ENCODE results near the gene GMDS. TPM values are rescaled to one million over a fixed set of nuclear protein-coding genes. Genes with fewer than 3 reads are reported as not detected.

GMDS gene
- total and polyA plus RNA-seq, 11 donors = 4.5 to 10.7 (median 7.0) TPM

GRCh38 chr6:2235777-2236495 lies 9.5 kb downstream of the GMDS start:
- 80 to 94% (median 84%) methylated on average over 2 of the region's 2 CpGs for WGBS, 4 donors
- no peak for DNase-seq
- no peak overlapping the region for H3K4me3 ChIP-seq
- no peak for ATAC-seq
- intact Hi-C loops (cut with DNase I) = no loop called here
- no peaks in the 10 kb centered on the region for H3K27me3 ChIP-seq
- no peaks in the 10 kb centered on the region for H3K36me3 ChIP-seq
- no peaks in the 10 kb centered on the region for H3K9me3 ChIP-seq
- TF ChIP-seq CTCF (IDR thresholded peaks at IDR 0.05) (no peak), POLR2A (IDR thresholded peaks at IDR 0.05) (no peak)
- H3K4me1 ChIP-seq = peaks cover 0 to 17% (median 2%) of the 10 kb centered on the region in 12 donors
- H3K27ac ChIP-seq = no peak overlapping the region

- WGBS, 4 donors = 95 to 97% (median 96%) methylated on average over 9 of the region's 9 CpGs
- Histone ChIP-seq H3K36me3 (no peaks in the 10 kb centered on the region), H3K27me3 (no peaks in the 10 kb centered on the region), H3K27ac (no peak overlapping the region), H3K9me3 (no peaks in the 10 kb centered on the region), H3K4me3 (no peak overlapping the region), H3K4me1 (peaks cover 0 to 17% (median 2%) of the 10 kb centered on the region in 12 donors)
- TF ChIP-seq CTCF (IDR thresholded peaks at IDR 0.05) = no peak
- DNase-seq = no peak
- intact Hi-C loops (cut with DNase I) = no loop called here
- no peak for ATAC-seq
Observed at GRCh38 chr6:2232445-2232844, 13.0 kb downstream of the GMDS start.

- H3K27ac ChIP-seq = no peak overlapping the region
- H3K27me3 ChIP-seq = no peaks in the 10 kb centered on the region
- no peaks in the 10 kb centered on the region for H3K9me3 ChIP-seq
- TF ChIP-seq POLR2A (IDR thresholded peaks at IDR 0.05) (no peak), CTCF (IDR thresholded peaks at IDR 0.05) (no peak)
- intact Hi-C loops (cut with DNase I) = no loop called here
- 73 to 85% (median 82%) methylated on average over 4 of the region's 4 CpGs for WGBS, 4 donors
- no peaks in the 10 kb centered on the region for H3K36me3 ChIP-seq
- DNase-seq (no peak), ATAC-seq (no peak)
- no peak overlapping the region for H3K4me3 ChIP-seq
- H3K4me1 ChIP-seq = peaks cover 0 to 9% (median 0%) of the 10 kb centered on the region in 12 donors
Observed at GRCh38 chr6:2231438-2231837, 14.0 kb downstream of the GMDS start.

- intact Hi-C loops (cut with DNase I) = no loop called here
- H3K36me3 ChIP-seq = no peaks in the 10 kb centered on the region
- H3K4me3 ChIP-seq = no peak overlapping the region
- DNase-seq = no peak
- ATAC-seq = no peak
- TF ChIP-seq CTCF (IDR thresholded peaks at IDR 0.05) (no peak), POLR2A (IDR thresholded peaks at IDR 0.05) (no peak)
- H3K27me3 ChIP-seq = no peaks in the 10 kb centered on the region
- no peaks in the 10 kb centered on the region for H3K9me3 ChIP-seq
- peaks cover 0 to 9% (median 0%) of the 10 kb centered on the region in 12 donors for H3K4me1 ChIP-seq
- 76 to 89% (median 84%) methylated on average over 2 of the region's 2 CpGs for WGBS, 4 donors
- H3K27ac ChIP-seq = no peak overlapping the region
Observed at GRCh38 chr6:2230659-2231277, 14.6 kb downstream of the GMDS start.

Data from heart left ventricle (tissue), 16 donors.